HG02884 (cell line): ENCODE measurements around the gene TGM1.
"Not testable (repeated sequence)": the region's sequence is repeated elsewhere in the genome, so short reads cannot be mapped to it uniquely, and the experiment has no call there.

Source experiments
- ATAC-seq: cut with Tn5 transposase; IDR thresholded peaks from one replicate; pipeline ENCODE4 v1.9.1; 2021; ENCODE audit warnings: mild to moderate bottlenecking, moderate library complexity; ENCODE audit not compliant: unreplicated experiment

The TGM1 gene

DNA sequence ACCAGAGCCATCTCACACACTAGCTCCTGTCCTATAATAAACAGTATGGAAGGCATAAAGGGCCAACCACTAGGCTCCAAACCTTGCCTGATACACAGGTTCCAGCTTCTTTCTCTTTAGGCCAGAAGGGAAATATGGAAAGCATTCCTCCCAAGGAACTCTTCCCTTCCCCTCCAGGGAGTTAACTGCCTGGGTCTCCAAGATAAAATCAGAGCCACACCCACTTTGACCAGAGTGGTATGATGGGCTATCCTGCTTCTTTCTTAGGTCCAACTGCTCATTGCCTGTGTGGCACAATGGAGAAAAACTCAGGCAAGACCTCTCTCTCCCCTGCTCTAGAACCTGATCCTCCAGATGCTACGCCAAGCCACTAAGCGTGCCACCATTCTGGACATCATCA is 55.4 kb downstream of the TGM1 start:
- ATAC-seq: no peak

DNA sequence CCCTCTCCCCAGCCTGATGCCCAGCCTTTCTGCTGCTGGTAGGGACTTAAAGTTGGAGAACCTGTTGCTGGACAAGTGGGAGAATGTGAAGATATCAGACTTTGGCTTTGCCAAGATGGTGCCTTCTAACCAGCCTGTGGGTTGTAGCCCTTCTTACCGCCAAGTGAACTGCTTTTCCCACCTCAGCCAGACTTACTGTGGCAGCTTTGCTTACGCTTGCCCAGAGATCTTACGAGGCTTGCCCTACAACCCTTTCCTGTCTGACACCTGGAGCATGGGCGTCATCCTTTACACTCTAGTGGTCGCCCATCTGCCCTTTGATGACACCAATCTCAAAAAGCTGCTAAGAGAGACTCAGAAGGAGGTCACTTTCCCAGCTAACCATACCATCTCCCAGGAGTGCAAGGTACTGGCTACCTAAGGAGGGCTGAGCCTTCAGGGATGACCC is 55.8 kb downstream of the TGM1 start:
- no peak for ATAC-seq

DNA sequence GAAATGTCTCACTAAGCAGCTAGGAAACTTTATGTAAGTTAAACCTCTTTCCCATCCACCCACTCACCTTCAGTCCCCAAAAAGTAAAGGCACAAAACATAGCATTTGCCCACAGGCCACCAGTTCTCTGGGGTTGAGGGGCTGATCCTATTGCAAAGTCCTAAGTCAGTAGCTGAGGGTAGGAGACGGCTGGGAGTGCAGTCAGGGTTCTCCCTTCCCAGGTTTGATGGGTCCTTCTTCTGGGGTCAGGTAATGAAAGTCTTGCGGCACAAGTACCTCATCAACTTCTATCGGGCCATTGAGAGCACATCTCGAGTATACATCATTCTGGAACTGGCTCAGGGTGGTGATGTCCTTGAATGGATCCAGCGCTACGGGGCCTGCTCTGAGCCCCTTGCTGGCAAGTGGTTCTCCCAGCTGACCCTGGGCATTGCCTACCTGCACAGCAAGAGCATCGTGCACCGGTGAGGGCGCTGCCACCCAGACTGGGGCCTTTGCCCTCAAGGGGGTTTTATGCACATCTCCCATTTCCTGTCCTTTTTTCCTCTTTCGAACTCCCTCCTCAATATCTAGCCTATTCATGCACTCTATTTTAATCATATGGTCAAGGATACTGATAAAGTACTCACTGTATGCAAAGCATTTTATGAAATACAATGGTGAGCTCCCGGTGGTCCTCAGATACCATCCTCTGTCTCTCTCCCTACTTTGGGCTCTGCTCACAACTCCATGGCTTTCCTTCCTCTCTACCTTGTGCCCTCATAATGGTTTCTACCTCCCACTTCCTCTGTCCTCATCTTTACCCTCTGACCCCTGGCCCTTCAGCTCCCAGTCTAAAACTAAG is 56.5 kb downstream of the TGM1 start:
- no peak for ATAC-seq

DNA sequence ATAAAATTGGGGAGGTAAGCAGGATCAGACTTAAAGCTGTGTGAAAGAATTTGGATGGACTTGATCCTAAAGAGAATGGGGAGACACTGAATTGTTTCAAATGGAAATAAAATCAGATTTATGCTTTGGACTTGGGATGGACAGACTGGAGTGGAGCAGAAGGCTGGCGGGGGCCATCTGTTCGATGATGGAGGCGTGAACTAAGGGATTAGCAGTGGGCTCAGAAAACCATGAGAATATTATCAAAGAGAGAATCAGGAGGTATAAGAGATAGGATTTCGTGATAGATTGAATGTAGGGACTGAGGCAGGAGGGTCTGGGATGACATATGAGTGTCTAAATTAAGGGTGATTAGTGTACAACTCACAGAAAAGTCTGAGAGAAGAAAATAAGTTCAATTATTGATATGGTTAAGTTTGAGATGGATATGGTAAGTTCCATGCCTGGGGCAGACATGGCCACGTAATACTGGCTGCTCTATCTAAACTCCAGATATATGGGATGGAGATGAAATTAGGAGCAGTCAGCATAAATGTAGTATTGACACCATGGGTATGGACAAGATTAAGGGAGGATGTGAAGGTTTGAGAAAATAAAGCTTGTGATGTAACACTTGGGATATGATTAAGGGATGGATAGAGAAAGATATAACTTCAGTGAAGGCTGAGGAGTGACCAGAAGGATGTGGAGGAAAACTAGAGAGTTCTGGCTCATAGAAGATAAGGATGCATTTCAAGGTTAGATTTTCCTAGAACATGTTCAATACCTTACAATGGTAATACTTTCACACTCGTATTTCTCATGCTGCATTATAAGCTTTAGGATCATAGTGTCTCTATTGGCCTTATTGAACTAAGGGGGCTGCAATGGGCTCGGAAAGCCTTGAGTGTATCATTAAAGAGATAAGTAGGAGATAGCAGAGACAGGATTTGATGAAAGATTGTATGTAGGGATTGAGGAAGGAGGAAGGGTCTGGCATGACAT is 58.5 kb downstream of the TGM1 start:
- ATAC-seq: no peak

DNA sequence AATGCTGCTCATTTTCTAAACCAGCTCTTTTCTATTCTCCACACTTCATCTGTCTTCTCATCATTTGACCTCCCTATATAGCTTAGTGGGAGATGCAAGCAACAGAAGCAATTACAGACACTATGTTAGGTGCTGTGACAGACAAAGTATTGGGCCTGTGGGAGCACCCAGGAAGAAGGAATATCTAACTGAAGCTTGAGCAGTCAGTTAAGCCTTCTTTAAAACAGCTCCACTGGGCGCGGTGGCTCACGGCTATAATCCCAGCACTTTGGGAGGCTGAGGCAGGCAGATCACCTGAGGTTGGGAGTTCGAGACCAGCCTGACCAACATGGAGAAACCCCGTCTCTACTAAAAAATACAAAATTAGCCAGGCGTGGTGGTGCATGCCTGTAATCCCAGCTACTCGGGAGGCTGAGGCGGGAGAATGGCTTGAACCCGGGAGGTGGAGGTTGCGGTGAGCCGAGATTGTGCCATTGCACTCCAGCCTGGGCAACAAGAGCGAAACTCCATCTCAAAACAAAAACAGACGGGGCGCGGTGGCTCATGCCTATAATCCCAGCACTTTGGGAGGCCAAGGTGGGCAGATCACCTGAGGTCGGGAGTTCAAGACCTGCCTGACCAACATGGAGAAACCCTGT is 59.6 kb downstream of the TGM1 start:
- not testable (repeated sequence) for ATAC-seq

DNA sequence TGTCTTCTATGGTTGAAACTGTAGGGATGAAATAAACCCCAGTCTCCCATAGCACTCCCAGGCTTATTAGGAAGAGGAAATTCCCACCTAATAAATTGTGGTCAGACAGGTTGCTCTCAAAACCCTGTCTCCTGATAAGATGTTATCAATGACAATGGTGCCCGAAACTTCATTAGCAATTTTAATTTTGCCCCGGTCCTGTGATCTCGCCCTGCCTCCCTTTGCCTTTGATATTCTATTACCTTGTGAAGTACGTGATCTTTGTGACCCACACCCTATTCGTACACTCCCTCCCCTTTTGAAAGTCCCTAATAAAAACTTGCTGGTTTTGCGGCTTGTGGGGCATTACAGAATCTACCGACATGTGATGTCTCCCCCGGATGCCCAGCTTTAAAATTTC is 60.4 kb downstream of the TGM1 start:
- not testable (repeated sequence) for ATAC-seq
